H1 (cell line): ENCODE results near the gene CERKL. TPM values are rescaled to one million over a fixed set of nuclear protein-coding genes. Genes with fewer than 3 reads are reported as not detected.
A peak's percentile ranks its signal among the peaks of the same experiment; 100 is the strongest.

Experiments
- CTCF ChIA-PET: fragments of 300-600 bp; sonication (Branson Sonifier 250); formaldehyde crosslinking; loops from one replicate; lab custom pipeline; 2021; ENCODE audit not compliant: partially characterized antibody; lab: Charles Lee
- POLR2A ChIA-PET: fragments of 300-600 bp; sonication (Branson Sonifier 250); formaldehyde crosslinking; loops from one replicate; lab custom pipeline; 2021; ENCODE audit warnings: inconsistent platforms; ENCODE audit not compliant: partially characterized antibody; lab: Charles Lee
- DNase-seq, 2 experiments: peaks; one replicate each; pipeline versions ENCODE4 v3.0.0 to v3.0.0-alpha.2; 2010 to 2022; ENCODE audit warnings: low spot score in 2 of 2, low read depth in 1 of 2, mixed read lengths in 1 of 2
- FAIRE-seq: peaks from 2 replicates; lab custom pipeline; 2011; peaks lifted over from hg19 to GRCh38; lab: Jason Lieb, UNC
- H2AFZ ChIP-seq: 2 replicates; pipeline ENCODE4 v1.8.1; 2012; ENCODE audit warnings: low read length, inconsistent platforms
- H2AK5ac ChIP-seq: 2 replicates; pipeline ENCODE4 v1.6.1; 2013; ENCODE audit warnings: low read depth, low read length
- H2BK120ac ChIP-seq: replicated peaks from 2 replicates; pipeline ENCODE3; 2013; ENCODE audit warnings: low read depth, low read length, inconsistent platforms
- H2BK12ac ChIP-seq: 2 replicates; pipeline ENCODE4 v1.6.1; 2013; ENCODE audit warnings: low read depth, low read length
- H2BK15ac ChIP-seq: 2 replicates; pipeline ENCODE4 v1.6.1; 2013; ENCODE audit warnings: low read length
- H2BK20ac ChIP-seq: 2 replicates; pipeline ENCODE4 v1.6.1; 2013; ENCODE audit warnings: low read length
- H2BK5ac ChIP-seq: 2 replicates; pipeline ENCODE4 v1.6.1; 2013; ENCODE audit warnings: low read depth, low read length
- H3K14ac ChIP-seq: 2 replicates; pipeline ENCODE4 v1.6.1; 2013; ENCODE audit warnings: inconsistent platforms; ENCODE audit not compliant: insufficient read length
- H3K18ac ChIP-seq: 2 replicates; pipeline ENCODE4 v1.6.1; 2013; ENCODE audit warnings: low read length; ENCODE audit errors: extremely low read depth
- H3K23ac ChIP-seq: 2 replicates; pipeline ENCODE4 v1.6.1; 2013; ENCODE audit warnings: inconsistent platforms; ENCODE audit not compliant: insufficient read length
- H3K23me2 ChIP-seq: 2 replicates; pipeline ENCODE4 v1.6.1; 2013; ENCODE audit warnings: low read depth, low read length
- H3K27ac ChIP-seq: 2 replicates; pipeline ENCODE4 v1.6.1; 2011; ENCODE audit warnings: low read depth, low read length, inconsistent platforms
- H3K27me3 ChIP-seq, 4 experiments: replicated peaks in 1 of 4; 1 replicate in 1 of 4; 2 replicates in 3 of 4; pipeline versions ENCODE4 v1.6.1 to v1.8.1; 2011 to 2013; ENCODE audit warnings: low read length in 3 of 4, mild to moderate bottlenecking in 3 of 4, inconsistent platforms in 2 of 4, mixed read lengths in 2 of 4, moderate library complexity in 1 of 4; ENCODE audit not compliant: control insufficient read depth in 3 of 4, insufficient read depth in 3 of 4; ENCODE audit errors: extremely low read depth in 1 of 4
- H3K36me3 ChIP-seq, 4 experiments: 2 replicates each; pipeline versions ENCODE4 v1.6.1 to v1.8.1; 2011 to 2013; ENCODE audit warnings: mild to moderate bottlenecking in 4 of 4, low read length in 3 of 4, moderate library complexity in 2 of 4, control low read depth in 1 of 4, inconsistent platforms in 1 of 4; ENCODE audit not compliant: insufficient read depth in 4 of 4, control insufficient read depth in 2 of 4
- H3K4ac ChIP-seq: replicated peaks from 2 replicates; pipeline ENCODE3; 2013; ENCODE audit warnings: low read length, low read depth, mixed read lengths, inconsistent platforms; ENCODE audit not compliant: insufficient read length
- H3K4me1 ChIP-seq, 4 experiments: replicated peaks in 1 of 4; 1 replicate in 1 of 4; 2 replicates in 3 of 4; pipeline versions ENCODE4 v1.6.1 to v1.8.1; 2011 to 2013; ENCODE audit warnings: low read length in 3 of 4, inconsistent platforms in 2 of 4, mixed read lengths in 1 of 4; ENCODE audit not compliant: insufficient read depth in 4 of 4, control insufficient read depth in 3 of 4
- H3K4me2 ChIP-seq, 2 experiments: 2 replicates each; pipeline versions ENCODE4 v1.6.1 to v1.8.1; 2011 to 2013; ENCODE audit warnings: low read depth in 2 of 2, low read length in 2 of 2, control low read depth in 1 of 2, inconsistent platforms in 1 of 2, mild to moderate bottlenecking in 1 of 2; ENCODE audit not compliant: insufficient read depth in 1 of 2
- H3K4me3 ChIP-seq, 4 experiments: fragments of 200-600, 300-600 bp in 1 of 4; sonication (generic), shearing (Covaris generic), sonication (Bioruptor Twin) in 1 of 4; 2 replicates each; pipeline versions ENCODE4 v1.5.1 to v1.8.1; 2011 to 2016; ENCODE audit warnings: low read length in 4 of 4, low read depth in 3 of 4, control low read depth in 2 of 4, inconsistent platforms in 2 of 4, mild to moderate bottlenecking in 2 of 4, mixed read lengths in 1 of 4, moderate library complexity in 1 of 4; ENCODE audit not compliant: insufficient read depth in 2 of 4; ENCODE audit errors: extremely low read depth in 1 of 4
- H3K56ac ChIP-seq: replicated peaks from 2 replicates; pipeline ENCODE3; 2013; ENCODE audit warnings: low read depth, mild to moderate bottlenecking, mixed read lengths, low read length, inconsistent platforms; ENCODE audit not compliant: insufficient read length
- H3K79me1 ChIP-seq: 2 replicates; pipeline ENCODE4 v1.6.1; 2013; ENCODE audit warnings: low read depth, low read length, control low read depth
- H3K79me2 ChIP-seq, 2 experiments: 2 replicates each; pipeline versions ENCODE4 v1.6.1 to v1.8.1; 2012 to 2013; ENCODE audit warnings: low read length in 2 of 2, mild to moderate bottlenecking in 2 of 2, inconsistent platforms in 1 of 2; ENCODE audit not compliant: insufficient read depth in 2 of 2, control insufficient read depth in 1 of 2
- H3K9ac ChIP-seq, 4 experiments: replicated peaks in 1 of 4; 1 replicate in 1 of 4; 2 replicates in 3 of 4; pipeline versions ENCODE4 v1.6.1 to v1.8.1; 2011 to 2013; ENCODE audit warnings: low read depth in 3 of 4, low read length in 3 of 4, control low read depth in 2 of 4, mild to moderate bottlenecking in 2 of 4, moderate library complexity in 2 of 4, inconsistent platforms in 1 of 4; ENCODE audit errors: extremely low read depth in 1 of 4
- H3K9me3 ChIP-seq, 2 experiments: 2 replicates each; pipeline versions ENCODE4 v1.6.1 to v1.8.1; 2012 to 2013; ENCODE audit warnings: mild to moderate bottlenecking in 2 of 2, moderate library complexity in 2 of 2, control low read depth in 1 of 2, inconsistent platforms in 1 of 2, low read depth in 1 of 2, low read length in 1 of 2, mixed read lengths in 1 of 2; ENCODE audit not compliant: insufficient read depth in 2 of 2
- H4K20me1 ChIP-seq, 2 experiments: replicated peaks in 1 of 2; 2 replicates each; pipeline versions ENCODE3 to v1.8.1; 2011 to 2013; ENCODE audit warnings: inconsistent platforms in 2 of 2, low read length in 2 of 2, mild to moderate bottlenecking in 1 of 2; ENCODE audit not compliant: insufficient read depth in 2 of 2, control insufficient read depth in 1 of 2
- H4K5ac ChIP-seq: 2 replicates; pipeline ENCODE4 v1.6.1; 2013; ENCODE audit warnings: low read length, low read depth, mixed read lengths, inconsistent platforms; ENCODE audit not compliant: insufficient read length
- H4K8ac ChIP-seq: 2 replicates; pipeline ENCODE4 v1.8.0; 2013; ENCODE audit warnings: mild to moderate bottlenecking, moderate library complexity, low read length, inconsistent platforms; ENCODE audit not compliant: insufficient read depth; ENCODE audit errors: extremely low read depth
- H4K91ac ChIP-seq: replicated peaks from 2 replicates; pipeline ENCODE3; 2013; ENCODE audit warnings: low read length, mixed read lengths, inconsistent platforms; ENCODE audit not compliant: insufficient read length
- CEBPB ChIP-seq: IDR thresholded peaks from 2 replicates; pipeline ENCODE4 v1.6.1; 2012; ENCODE audit warnings: low read depth, low read length
- HDAC2 ChIP-seq, 2 experiments: fragments of 300-600 bp in 1 of 2; sonication (generic) in 1 of 2; IDR thresholded peaks; 2 replicates each; pipeline ENCODE4 v1.6.1; 2011 to 2012; ENCODE audit warnings: low read depth in 2 of 2, low read length in 2 of 2, mild to moderate bottlenecking in 2 of 2, moderate library complexity in 2 of 2, borderline replicate concordance in 1 of 2, inconsistent platforms in 1 of 2
- POU5F1 ChIP-seq: IDR thresholded peaks from 2 replicates; pipeline ENCODE4 v1.6.1; 2011; ENCODE audit warnings: low read depth, mild to moderate bottlenecking, low read length, moderate library complexity
- RAD21 ChIP-seq, 2 experiments: IDR thresholded peaks in 1 of 2; conservative IDR thresholded peaks in 1 of 2; 2 replicates each; pipeline ENCODE4 v1.6.1; 2011; ENCODE audit warnings: low read depth in 2 of 2, low read length in 2 of 2, improper control_type of control experiment in 1 of 2, inconsistent platforms in 1 of 2, mild to moderate bottlenecking in 1 of 2, moderate library complexity in 1 of 2
- SIX5 ChIP-seq: IDR thresholded peaks from 2 replicates; pipeline ENCODE4 v1.6.1; 2011; ENCODE audit warnings: mild to moderate bottlenecking, low read depth, low read length
- SP1 ChIP-seq: IDR thresholded peaks from 2 replicates; pipeline ENCODE4 v1.6.1; 2011; ENCODE audit warnings: low read depth, low read length
- ZNF274 ChIP-seq: IDR thresholded peaks from 2 replicates; pipeline ENCODE4 v1.7.0; 2012; ENCODE audit warnings: low read length, borderline replicate concordance; ENCODE audit errors: extremely low read depth
- WGBS, 2 experiments: shearing (Covaris generic) in 1 of 2; methylation state at CpG; one replicate each; pipeline versions ENCODE4 v1.1.6 to v1.1.7; 2013 to 2015; ENCODE audit warnings: low lambda C conversion rate in 2 of 2, mixed read lengths in 2 of 2, inconsistent platforms in 1 of 2, low coverage in 1 of 2, missing lambda C conversion rate in 1 of 2; ENCODE audit not compliant: insufficient replicate concordance in 2 of 2, insufficient coverage in 1 of 2, insufficient read length in 1 of 2; ENCODE audit errors: extremely low coverage in 1 of 2, missing lambda C conversion rate in 1 of 2; 5-methylcytosine and 5-hydroxymethylcytosine counted together
- polyA plus RNA-seq, 7 experiments: library from polyadenylated mRNA; depleted of rRNA in 3 of 7; stranded (reverse) in 5 of 7; unstranded in 2 of 7; fragments of >200 nt in 5 of 7; fragments of 200-250 nt in 2 of 7; gene quantifications; 1 replicate in 5 of 7; 2 replicates in 1 of 7; 4 replicates in 1 of 7; pipeline versions ENCODE4 v1.2.1 to v1.2.3, GENCODE V29; 2011 to 2013; ENCODE audit warnings: missing spikeins in 2 of 7, mixed read lengths in 2 of 7
- total RNA-seq: library from RNA; stranded (reverse); fragmentation: NEBNext Ultra II Directional; extraction: Animal tissue kit (Norgen Biotek cat#: 25700); gene quantifications from 2 replicates; pipeline ENCODE4 v1.2.1, GENCODE V29; 2021
- TF ChIP-seq, protein P1 (sequence below), 3 experiments: IDR thresholded peaks; 1 replicate in 2 of 3; 2 replicates in 1 of 3; pipeline versions ENCODE4 v1.5.1 to v1.6.1; 2011; ENCODE audit warnings: low read length in 3 of 3, mild to moderate bottlenecking in 3 of 3, inconsistent platforms in 2 of 3, low read depth in 1 of 3, moderate library complexity in 1 of 3; ENCODE audit not compliant: insufficient read depth in 1 of 3; ENCODE audit errors: control extremely low read depth in 1 of 3

Gene CERKL
- total and polyA plus RNA-seq, 2 of the 8 experiments (the other 6 are each of a cell fraction or from before 2014, with no cell fraction given), result 0.05 TPM; not detected in 1

DNA sequence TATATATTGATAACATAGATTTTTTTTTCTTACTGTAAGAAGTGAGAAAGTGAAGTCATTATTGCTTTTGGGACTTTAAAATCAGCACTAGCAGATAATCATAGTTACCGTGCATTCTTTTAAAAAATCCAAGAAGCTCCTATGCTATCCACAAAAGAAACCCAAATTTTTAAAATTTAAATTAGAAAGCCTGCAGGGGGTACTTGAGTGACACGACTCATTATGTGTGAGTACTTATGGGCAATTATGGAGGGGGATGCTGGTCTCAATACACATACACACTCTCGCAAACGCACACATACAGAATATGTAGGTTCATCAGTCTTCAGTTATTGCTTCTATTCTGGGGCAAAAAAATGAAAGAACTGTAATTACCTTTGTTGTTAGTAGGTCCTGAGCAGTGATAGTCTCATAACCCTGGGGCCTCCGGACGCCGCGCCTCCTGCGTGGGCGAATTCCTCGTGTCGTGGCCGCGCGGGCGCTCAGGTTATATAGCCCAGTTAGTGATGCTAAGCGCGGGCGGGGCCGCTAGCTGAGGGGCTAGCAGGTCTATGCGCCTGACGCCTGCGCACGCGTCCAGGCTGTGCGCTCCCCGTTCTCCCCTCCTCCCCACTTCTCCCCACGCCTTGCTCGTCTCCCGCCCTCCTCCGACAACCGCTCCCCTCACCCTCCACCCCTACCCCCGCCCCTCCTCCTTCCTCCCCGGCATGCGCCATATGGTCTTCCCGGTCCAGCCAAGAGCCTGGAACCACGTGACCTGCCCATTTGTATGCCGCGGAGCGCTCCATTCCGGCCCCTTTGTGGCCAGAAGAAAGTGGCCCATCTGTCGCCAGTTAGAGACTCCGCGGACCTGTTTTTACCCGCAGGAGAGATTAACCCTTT lies 23.4 kb upstream of the CERKL start, which contains the start of gene NEUROD1:
TSS of gene NEUROD1 (minus strand) at position 463 of the 882 bp plus-strand sequence. CDS start 1,657 bp downstream, outside the sequence.
- H2BK5ac ChIP-seq, result no peak within 1 kb of the TSS
- H3K4me1 ChIP-seq, result peaks cover 16 to 47% (median 26%) of the 10 kb centered on the region in 4 experiments
- no peak within 1 kb of the TSS for H4K91ac ChIP-seq
- H2BK15ac ChIP-seq, result no peak within 1 kb of the TSS
- DNase-seq, result peak; percentile 63 to 78
- peaks cover 27 to 43% of the 10 kb centered on the region in 2 experiments for H4K20me1 ChIP-seq
- H3K9me3 ChIP-seq, result no peaks in the 10 kb centered on the region
- no peak for FAIRE-seq
- WGBS, 2 experiments, result 1% methylated on average over 27 of the region's 45 CpGs; no CpG with 5 or more reads in 1 of the 2 experiments
- no peak within 1 kb of the TSS for H3K18ac ChIP-seq
- H3K79me2 ChIP-seq, result no peaks in the 10 kb centered on the region
- H3K23me2 ChIP-seq, result peaks cover 16% of the 10 kb centered on the region; the same call in 1 of the 2 replicates
- H3K14ac ChIP-seq, result no peak within 1 kb of the TSS
- H3K4me2 ChIP-seq, result peak within 1 kb of the TSS; percentile 87 to 100
- no peak within 1 kb of the TSS for H3K27ac ChIP-seq
- no peak within 1 kb of the TSS for H3K56ac ChIP-seq
- H3K79me1 ChIP-seq, result no peaks in the 10 kb centered on the region
- peak within 1 kb of the TSS; percentile 69; the same call in 1 of the 2 replicates for H2AFZ ChIP-seq
- H4K5ac ChIP-seq, result no peak within 1 kb of the TSS
- no peak within 1 kb of the TSS for H2AK5ac ChIP-seq
- no peak within 1 kb of the TSS for H3K23ac ChIP-seq
- POLR2A ChIA-PET, result interaction anchor here (0.9 to 1.4 kb wide), 2 partner anchors 13 to 24 kb away, joined by 3 to 5 read pairs; partner anchors contain the start of gene CERKL
- H3K9ac ChIP-seq, result no peak within 1 kb of the TSS
- H2BK120ac ChIP-seq, result no peak within 1 kb of the TSS
- no peaks in the 10 kb centered on the region; a peak in 1 of 8 replicates for H3K36me3 ChIP-seq
- H2BK20ac ChIP-seq, result no peak within 1 kb of the TSS
- H3K4me3 ChIP-seq, result peak within 1 kb of the TSS; percentile 40 to 57 (median 42)
- CTCF ChIA-PET, result interaction anchor here (0.6 to 1.6 kb wide), 5 partner anchors 22 to 701 kb away, joined by 3 to 4 read pairs (median 3); no protein-coding TSS in a partner anchor
- no peak within 1 kb of the TSS for H3K4ac ChIP-seq
- H4K8ac ChIP-seq, result no peak within 1 kb of the TSS
- H3K27me3 ChIP-seq, result peaks cover 75 to 95% (median 80%) of the 10 kb centered on the region in 4 experiments
- H2BK12ac ChIP-seq, result peak within 1 kb of the TSS; percentile 68; the same call in 1 of the 2 replicates
- TF ChIP-seq POU5F1 (no peak), ZNF274 (no peak), SP1 (0 out of 2 replicates have a peak, but pooled peaks have one; percentile 30), CEBPB (no peak), HDAC2 (IDR thresholded peaks at IDR 0.05; ENCODE audit: borderline replicate concordance in 1 of 2, low read depth in 2 of 2, low read length in 2 of 2) (0 out of 4 replicates have a peak, but pooled peaks have one; percentile 21 to 76), SIX5 (no peak), RAD21 (IDR thresholded peaks at IDR 0.05 in 1 of 2, conservative IDR thresholded peaks at IDR 0.05 in 1 of 2; ENCODE audit: low read depth in 2 of 2, low read length in 2 of 2) (no peak)
- TF ChIP-seq, protein P1, sequence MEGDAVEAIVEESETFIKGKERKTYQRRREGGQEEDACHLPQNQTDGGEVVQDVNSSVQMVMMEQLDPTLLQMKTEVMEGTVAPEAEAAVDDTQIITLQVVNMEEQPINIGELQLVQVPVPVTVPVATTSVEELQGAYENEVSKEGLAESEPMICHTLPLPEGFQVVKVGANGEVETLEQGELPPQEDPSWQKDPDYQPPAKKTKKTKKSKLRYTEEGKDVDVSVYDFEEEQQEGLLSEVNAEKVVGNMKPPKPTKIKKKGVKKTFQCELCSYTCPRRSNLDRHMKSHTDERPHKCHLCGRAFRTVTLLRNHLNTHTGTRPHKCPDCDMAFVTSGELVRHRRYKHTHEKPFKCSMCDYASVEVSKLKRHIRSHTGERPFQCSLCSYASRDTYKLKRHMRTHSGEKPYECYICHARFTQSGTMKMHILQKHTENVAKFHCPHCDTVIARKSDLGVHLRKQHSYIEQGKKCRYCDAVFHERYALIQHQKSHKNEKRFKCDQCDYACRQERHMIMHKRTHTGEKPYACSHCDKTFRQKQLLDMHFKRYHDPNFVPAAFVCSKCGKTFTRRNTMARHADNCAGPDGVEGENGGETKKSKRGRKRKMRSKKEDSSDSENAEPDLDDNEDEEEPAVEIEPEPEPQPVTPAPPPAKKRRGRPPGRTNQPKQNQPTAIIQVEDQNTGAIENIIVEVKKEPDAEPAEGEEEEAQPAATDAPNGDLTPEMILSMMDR (IDR thresholded peaks at IDR 0.05; ENCODE audit: control extremely low read depth in 1 of 3, insufficient read depth in 1 of 3, low read depth in 1 of 3, low read length in 3 of 3), result no peak
